GM21619 (cell line): ENCODE measurements around the gene MRPS15.
"Not testable (repeated sequence)": the region's sequence is repeated elsewhere in the genome, so short reads cannot be mapped to it uniquely, and the experiment has no call there.

Source experiments
- ATAC-seq: cut with Tn5 transposase; IDR thresholded peaks from one replicate; pipeline ENCODE4 v1.9.1; 2021; ENCODE audit not compliant: unreplicated experiment

The MRPS15 gene

GRCh38 chr1:36484099-36484498 is 19.9 kb upstream of the MRPS15 start:
- no peak for ATAC-seq

GRCh38 chr1:36482724-36483388 is 18.7 kb upstream of the MRPS15 start, which contains the start of gene CSF3R:
TSS of gene CSF3R (minus strand) at chr1:36482913. CDS start at chr1:36479496, 3,417 bp downstream.
- no peak for ATAC-seq

- ATAC-seq: no peak
Observed at GRCh38 chr1:36481771-36482723, 17.9 kb upstream of the MRPS15 start.

GRCh38 chr1:36481091-36481490 is 16.9 kb upstream of the MRPS15 start:
- ATAC-seq: no peak

GRCh38 chr1:36480161-36480560 is 16.0 kb upstream of the MRPS15 start:
- ATAC-seq: no peak

- ATAC-seq: no peak
Observed at GRCh38 chr1:36479505-36480051, 15.4 kb upstream of the MRPS15 start.

- not testable (repeated sequence) for ATAC-seq
Observed at GRCh38 chr1:36477615-36478014, 13.4 kb upstream of the MRPS15 start.

- no peak for ATAC-seq
Observed at GRCh38 chr1:36476945-36477344, 12.8 kb upstream of the MRPS15 start.

GRCh38 chr1:36475910-36476604 is 11.9 kb upstream of the MRPS15 start:
- ATAC-seq: no peak

- ATAC-seq: no peak
Observed at GRCh38 chr1:36475341-36475740, 11.2 kb upstream of the MRPS15 start.

GRCh38 chr1:36472656-36473055 is 8.5 kb upstream of the MRPS15 start:
- no peak for ATAC-seq

GRCh38 chr1:36471830-36472641 is 7.9 kb upstream of the MRPS15 start:
- ATAC-seq: no peak

- ATAC-seq: no peak
Observed at GRCh38 chr1:36469163-36469562, 5.0 kb upstream of the MRPS15 start.

- ATAC-seq: no peak
Observed at GRCh38 chr1:36467700-36468455, 3.7 kb upstream of the MRPS15 start.

GRCh38 chr1:36467027-36467410 is 2.8 kb upstream of the MRPS15 start:
- no peak for ATAC-seq

- no peak for ATAC-seq
Observed at GRCh38 chr1:36466370-36467026, 2.3 kb upstream of the MRPS15 start.

- no peak for ATAC-seq
Observed at GRCh38 chr1:36465731-36466369, 1.7 kb upstream of the MRPS15 start.

GRCh38 chr1:36464605-36465393 is 615 bp upstream of the MRPS15 start:
- peak; percentile 36 for ATAC-seq
